Transverse colon (tissue), 4 donors: ENCODE results near the gene ALS2.

Experiments used
- EP300 ChIP-seq: sonication (generic); formaldehyde crosslinking; IDR thresholded peaks from one replicate; pipeline ENCODE4 v1.6.1; 2017; ENCODE audit warnings: antibody characterized with exemption, low read depth
- POLR2A ChIP-seq: fragments of 450-650 bp; IDR thresholded peaks from one replicate; pipeline ENCODE4 v1.6.1; 2016; ENCODE audit warnings: antibody characterized with exemption, mild to moderate bottlenecking, moderate library complexity
- POLR2AphosphoS5 ChIP-seq, 3 donors: sonication (generic); formaldehyde crosslinking; IDR thresholded peaks; one replicate each; pipeline ENCODE4 v1.6.1; 2016; ENCODE audit warnings: antibody characterized with exemption in 3 of 3
- TF ChIP-seq, protein P1 (sequence below), 5 experiments: fragments of 200-600 bp in 3 of 5; fragments of 450-650 bp in 2 of 5; sonication (generic) in 3 of 5; IDR thresholded peaks; 1 replicate in 2 of 5; 2 replicates in 3 of 5; pipeline ENCODE4 v1.5.1; 2016 to 2017; ENCODE audit warnings: antibody characterized with exemption in 5 of 5, inconsistent platforms in 3 of 5, mild to moderate bottlenecking in 2 of 5, moderate library complexity in 1 of 5

DNA sequence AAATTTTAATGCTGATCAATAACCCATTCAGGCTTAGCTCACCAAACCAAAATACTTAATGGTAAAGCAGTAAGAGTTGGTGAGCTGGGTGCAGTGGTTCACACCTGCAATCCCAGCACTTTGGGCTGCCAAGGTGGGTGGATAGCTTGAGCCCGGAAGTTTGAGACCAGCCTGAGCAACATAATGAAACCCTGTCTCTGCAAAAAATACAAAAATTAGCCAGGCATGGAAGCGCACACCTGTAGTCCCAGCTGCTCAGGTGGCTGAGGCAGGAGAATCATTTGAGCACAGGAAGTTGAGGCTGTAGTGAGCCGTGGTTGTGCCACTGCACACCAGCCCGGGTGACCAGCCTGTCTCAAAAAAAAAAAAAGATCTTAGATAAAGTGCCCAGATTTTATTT, 46.6 kb downstream of the ALS2 start:
- TF ChIP-seq, protein P1, sequence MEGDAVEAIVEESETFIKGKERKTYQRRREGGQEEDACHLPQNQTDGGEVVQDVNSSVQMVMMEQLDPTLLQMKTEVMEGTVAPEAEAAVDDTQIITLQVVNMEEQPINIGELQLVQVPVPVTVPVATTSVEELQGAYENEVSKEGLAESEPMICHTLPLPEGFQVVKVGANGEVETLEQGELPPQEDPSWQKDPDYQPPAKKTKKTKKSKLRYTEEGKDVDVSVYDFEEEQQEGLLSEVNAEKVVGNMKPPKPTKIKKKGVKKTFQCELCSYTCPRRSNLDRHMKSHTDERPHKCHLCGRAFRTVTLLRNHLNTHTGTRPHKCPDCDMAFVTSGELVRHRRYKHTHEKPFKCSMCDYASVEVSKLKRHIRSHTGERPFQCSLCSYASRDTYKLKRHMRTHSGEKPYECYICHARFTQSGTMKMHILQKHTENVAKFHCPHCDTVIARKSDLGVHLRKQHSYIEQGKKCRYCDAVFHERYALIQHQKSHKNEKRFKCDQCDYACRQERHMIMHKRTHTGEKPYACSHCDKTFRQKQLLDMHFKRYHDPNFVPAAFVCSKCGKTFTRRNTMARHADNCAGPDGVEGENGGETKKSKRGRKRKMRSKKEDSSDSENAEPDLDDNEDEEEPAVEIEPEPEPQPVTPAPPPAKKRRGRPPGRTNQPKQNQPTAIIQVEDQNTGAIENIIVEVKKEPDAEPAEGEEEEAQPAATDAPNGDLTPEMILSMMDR (IDR thresholded peaks at IDR 0.05): no peak
- TF ChIP-seq POLR2A: no peak
- TF ChIP-seq POLR2AphosphoS5 (IDR thresholded peaks at IDR 0.05): no peak
- no peak for TF ChIP-seq EP300
